Thyroid gland (tissue), 4 donors: ENCODE measurements around the gene PFKFB2. TPM values are rescaled to one million over a fixed set of nuclear protein-coding genes. Genes with fewer than 3 reads are reported as not detected.

ENCODE experiments used
- DNase-seq, 2 donors: peaks; one replicate each; pipeline ENCODE4 v3.0.0-alpha.2; 2019
- H3K27ac ChIP-seq, 3 donors: fragments of 200-600 bp; sonication (generic); 1 replicate in 2 of 3; 2 replicates in 1 of 3; pipeline ENCODE4 v1.5.1; 2016 to 2019; ENCODE audit warnings: mild to moderate bottlenecking in 1 of 3, moderate library complexity in 1 of 3
- H3K27me3 ChIP-seq: fragments of 200-600 bp; sonication (generic); one replicate; pipeline ENCODE4 v1.5.1; 2019
- H3K36me3 ChIP-seq, 2 donors: fragments of 200-600 bp; sonication (generic); one replicate each; pipeline ENCODE4 v1.5.1; 2016 to 2019
- H3K4me1 ChIP-seq, 2 donors: fragments of 200-600 bp; sonication (generic); one replicate each; pipeline ENCODE4 v1.5.1; 2017 to 2019
- H3K4me3 ChIP-seq, 3 donors: fragments of 200-600 bp; sonication (generic); replicated peaks in 1 of 3; 1 replicate in 2 of 3; 2 replicates in 1 of 3; pipeline ENCODE4 v1.5.1; 2016; ENCODE audit warnings: mild to moderate bottlenecking in 1 of 3
- H3K9me3 ChIP-seq: fragments of 200-600 bp; sonication (generic); one replicate; pipeline ENCODE4 v1.5.1; 2017
- CTCF ChIP-seq, 6 experiments: fragments of 200-600 bp in 3 of 6; fragments of 450-650 bp in 3 of 6; sonication (generic) in 3 of 6; IDR thresholded peaks; one replicate each; pipeline ENCODE4 v1.5.1; 2016 to 2019; ENCODE audit warnings: antibody characterized with exemption in 6 of 6, mild to moderate bottlenecking in 2 of 6, inconsistent platforms in 1 of 6, moderate library complexity in 1 of 6
- POLR2A ChIP-seq, 2 donors: fragments of 450-650 bp; IDR thresholded peaks; one replicate each; pipeline ENCODE4 v1.6.1; 2017; ENCODE audit warnings: antibody characterized with exemption in 2 of 2, mild to moderate bottlenecking in 2 of 2, moderate library complexity in 1 of 2
- WGBS, 2 donors: methylation state at CpG; one replicate each; pipeline ENCODE4 v1.1.5; 2017; 5-methylcytosine and 5-hydroxymethylcytosine counted together
- intact Hi-C: fragments of 100-400 bp; cut with DNase I; formaldehyde crosslinking; loops from one replicate; pipeline ENCODE4 v1.15.1; 2023
- total RNA-seq, 4 donors: library from RNA; depleted of rRNA; stranded (reverse); fragments of >200 nt; gene quantifications; one replicate each; pipeline ENCODE4 v1.2.3, GENCODE V29; 2016

PFKFB2 gene
- total RNA-seq, 4 donors from 2014 or later = 87.7 to 191 (median 110) TPM

DNA sequence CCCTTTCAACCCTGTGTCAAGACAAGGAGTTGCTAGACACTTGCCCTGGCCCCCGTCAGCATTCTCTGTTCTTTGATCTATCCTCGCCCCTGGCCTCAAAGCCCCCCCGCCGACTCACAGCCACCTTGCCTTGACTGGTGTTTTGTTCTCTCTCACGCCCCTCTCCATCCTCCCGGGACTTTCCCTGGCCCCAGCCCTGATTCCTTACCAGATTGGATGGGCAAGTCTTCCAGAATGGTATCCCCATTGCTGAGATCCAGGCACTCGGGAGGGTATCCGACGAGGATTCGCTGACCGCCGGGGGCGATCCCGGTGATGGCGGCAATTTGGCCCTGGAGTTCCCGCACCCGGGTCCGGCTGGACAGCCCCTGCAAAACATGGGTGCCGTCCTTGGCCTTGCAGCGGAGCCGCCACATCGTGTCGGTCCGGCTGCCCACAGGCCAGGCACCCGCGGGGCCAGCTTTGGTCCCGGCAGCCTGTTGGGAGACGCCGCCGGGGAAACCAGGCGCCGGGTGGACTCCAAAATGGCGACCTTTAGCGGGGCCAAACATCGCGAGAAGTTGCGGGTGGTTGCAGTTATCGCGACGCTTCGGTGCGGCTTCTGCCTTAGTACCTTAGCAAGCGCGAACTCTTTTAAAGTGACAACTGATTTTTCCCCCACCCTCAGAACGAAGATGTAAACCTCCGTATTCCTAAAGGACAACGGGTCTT is 2.4 kb upstream of the PFKFB2 start:
- peak overlapping the region; percentile 92 to 99 (median 99) for H3K4me3 ChIP-seq
- peaks cover 11 to 13% of the 10 kb centered on the region in 2 donors for H3K36me3 ChIP-seq
- H3K9me3 ChIP-seq = no peaks in the 10 kb centered on the region
- intact Hi-C loops = no loop called here
- peak; percentile 92 for DNase-seq
- H3K4me1 ChIP-seq = peaks cover 37 to 40% of the 10 kb centered on the region in 2 donors
- H3K27me3 ChIP-seq = no peaks in the 10 kb centered on the region
- TF ChIP-seq CTCF (IDR thresholded peaks at IDR 0.05) = no peak
- TF ChIP-seq POLR2A (IDR thresholded peaks at IDR 0.05) = peak; percentile 26 to 89
- peak overlapping the region; percentile 77 to 97 (median 97) for H3K27ac ChIP-seq
- 2% methylated on average over 10 to 35 of the region's 47 CpGs for WGBS, 2 donors

DNA sequence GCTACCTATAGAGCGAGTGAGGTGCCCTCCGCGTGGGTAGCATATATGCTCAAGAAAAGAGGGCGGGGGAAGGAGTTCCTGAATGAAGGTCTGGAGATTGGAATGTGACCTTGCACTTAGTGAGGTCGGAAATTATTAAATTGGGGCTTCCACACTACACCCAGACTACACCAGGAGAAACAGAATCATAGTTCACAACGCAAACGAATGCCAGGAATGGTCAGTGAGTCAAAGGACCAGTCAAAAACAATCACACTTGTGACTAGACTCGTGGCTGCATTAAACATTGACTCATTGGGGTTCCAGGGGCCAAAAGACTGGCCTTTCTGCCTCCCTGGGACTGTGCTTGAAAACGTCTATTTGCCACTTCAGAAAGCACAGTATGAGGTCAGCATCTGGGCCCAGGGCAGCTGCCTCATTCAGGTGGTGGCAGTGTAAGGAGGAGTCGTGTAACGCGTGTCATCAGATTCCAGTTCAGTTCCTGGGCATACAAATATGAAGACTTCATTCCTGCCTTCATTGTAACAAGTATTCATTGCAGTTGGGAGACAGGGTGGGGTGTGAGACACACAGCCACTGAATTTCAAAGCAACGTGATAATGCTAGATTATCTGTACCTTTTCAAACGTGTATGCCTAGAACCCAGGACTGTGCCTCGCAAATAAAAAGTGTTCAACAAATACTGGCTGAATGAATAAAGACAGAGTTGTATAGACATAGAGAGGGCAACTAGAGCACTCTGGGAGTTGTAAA is 1.7 kb upstream of the PFKFB2 start, which contains the start of gene YOD1:
Gene YOD1, minus strand, starts transcription at position 18 of the 753 bp plus-strand sequence. CDS start 178 bp downstream, outside the sequence.
- 53 to 64% methylated on average over 15 of the region's 15 CpGs for WGBS, 2 donors
- intact Hi-C loops = no loop called here

DNA sequence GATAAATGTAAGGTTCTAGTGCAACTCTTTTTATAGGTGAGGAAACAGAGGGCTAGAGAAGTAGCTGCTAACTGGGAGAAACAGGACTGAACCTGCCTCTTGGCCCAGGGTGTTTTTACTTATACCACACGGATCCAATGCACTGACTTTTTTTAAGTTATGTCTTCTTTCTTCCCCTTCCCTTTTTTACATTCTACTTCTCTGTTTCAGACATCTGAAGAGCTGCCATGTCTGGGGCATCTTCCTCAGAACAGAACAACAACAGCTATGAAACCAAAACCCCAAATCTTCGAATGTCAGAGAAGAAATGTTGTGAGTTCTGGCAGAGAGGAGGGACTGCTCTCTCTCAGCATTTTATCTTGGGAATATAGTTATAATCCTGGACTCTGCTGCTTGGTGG is 1.4 kb downstream of the PFKFB2 start:
- H3K4me1 ChIP-seq = peaks cover 34 to 55% of the 10 kb centered on the region in 2 donors
- intact Hi-C loops = no loop called here
- DNase-seq = no peak
- 71 to 72% methylated on average over 2 of the region's 2 CpGs for WGBS, 2 donors
- no peak for TF ChIP-seq CTCF (IDR thresholded peaks at IDR 0.05)
- no peak for TF ChIP-seq POLR2A (IDR thresholded peaks at IDR 0.05)
- H3K4me3 ChIP-seq = no peak overlapping the region
- H3K36me3 ChIP-seq = no peaks in the 10 kb centered on the region
- no peaks in the 10 kb centered on the region for H3K9me3 ChIP-seq
- no peaks in the 10 kb centered on the region for H3K27me3 ChIP-seq
- H3K27ac ChIP-seq = peak overlapping the region; percentile 93 to 97 (median 97)

More for the DNA sequence above, 1.7 kb upstream of the PFKFB2 start, which contains the start of gene YOD1:
- H3K9me3 ChIP-seq = no peaks in the 10 kb centered on the region
- peak within 1 kb of the TSS; percentile 92 to 99 (median 99) for H3K4me3 ChIP-seq
- peak in 1 of 2 donors; percentile 21 for DNase-seq
- peaks cover 11 to 13% of the 10 kb centered on the region in 2 donors for H3K36me3 ChIP-seq
- no peaks in the 10 kb centered on the region for H3K27me3 ChIP-seq
- peak within 1 kb of the TSS; percentile 77 to 97 (median 97) for H3K27ac ChIP-seq
- TF ChIP-seq POLR2A (IDR thresholded peaks at IDR 0.05) (no peak), CTCF (IDR thresholded peaks at IDR 0.05) (no peak)
- peaks cover 33 to 40% of the 10 kb centered on the region in 2 donors for H3K4me1 ChIP-seq

GRCh38 chr1:207055386-207056001 is 2.4 kb downstream of the PFKFB2 start:
- peak overlapping the region; percentile 93 to 97 (median 97) for H3K27ac ChIP-seq
- no peak overlapping the region for H3K4me3 ChIP-seq
- H3K36me3 ChIP-seq = no peaks in the 10 kb centered on the region
- H3K9me3 ChIP-seq = no peaks in the 10 kb centered on the region
- TF ChIP-seq CTCF (IDR thresholded peaks at IDR 0.05) (no peak), POLR2A (IDR thresholded peaks at IDR 0.05) (no peak)
- intact Hi-C loops = no loop called here
- H3K27me3 ChIP-seq = no peaks in the 10 kb centered on the region
- 82 to 89% methylated on average over 3 of the region's 3 CpGs for WGBS, 2 donors
- peaks cover 41 to 62% of the 10 kb centered on the region in 2 donors for H3K4me1 ChIP-seq
- DNase-seq = no peak
